ENCODE measurements around the gene GALNT7. TPM values are rescaled to one million over a fixed set of nuclear protein-coding genes. Genes with fewer than 3 reads are reported as not detected.

The GALNT7 gene
- total and polyA plus RNA-seq, 10 of the 15 experiments (the other 5 are each of a cell fraction or from before 2014, with no cell fraction given), result 14.2 to 33.2 (median 28.9) TPM

- CTCF ChIA-PET, result interaction anchor here (0.8 to 3.5 kb wide), 11 partner anchors 9 to 257 kb away, joined by 3 to 20 read pairs (median 4); no protein-coding TSS in a partner anchor
- intact Hi-C loops (cut with micrococcal nuclease; ENCODE audit: unreplicated experiment) (no loop called here), in situ Hi-C loops (cut with MboI) (no loop called here)
- Histone ChIP-seq H3K79me2 (ENCODE audit: control insufficient read depth, insufficient read depth, low read length) (no peaks in the 10 kb centered on the region), H3K4me2 (ENCODE audit: control insufficient read depth, insufficient read depth) (no peak overlapping the region), H3K9ac (ENCODE audit: control insufficient read depth, insufficient read depth, low read length) (no peak overlapping the region), H4K20me1 (ENCODE audit: control insufficient read depth, insufficient read depth) (no peaks in the 10 kb centered on the region), H3K36me3 (ENCODE audit: control insufficient read depth in 2 of 2, insufficient read depth in 2 of 2, low read length in 1 of 2) (peaks cover 0 to 6% of the 10 kb centered on the region in 2 experiments; a peak in 1 of 4 replicates), H3K4me3 (no peak overlapping the region), H3K27me3 (replicated peaks in 1 of 2; ENCODE audit: control insufficient read depth in 2 of 2, insufficient read depth in 2 of 2, low read length in 1 of 2) (no peaks in the 10 kb centered on the region), H3K9me3 (replicated peaks; ENCODE audit: control insufficient read depth, insufficient read depth, low read length) (no peaks in the 10 kb centered on the region), H3K4me1 (ENCODE audit: control insufficient read depth, insufficient read depth, low read length) (no peaks in the 10 kb centered on the region), H2AFZ (ENCODE audit: control insufficient read depth, low read depth, low read length) (no peak overlapping the region), H3K27ac (ENCODE audit: control insufficient read depth, insufficient read depth) (no peak overlapping the region)
- POLR2A ChIA-PET, result no interaction called here
- SMC1A ChIA-PET (ENCODE audit: uncharacterized antibody, unreplicated experiment), result interaction anchor here (1.0 to 2.3 kb wide), 8 partner anchors 10 to 257 kb away, joined by 3 to 10 read pairs (median 6); partner anchors contain the start of gene SCRG1
- no peak for TF ChIP-seq RB1 (IDR thresholded peaks at IDR 0.05; ENCODE audit: borderline replicate concordance)
- TF ChIP-seq EZH2 (IDR thresholded peaks at IDR 0.05; ENCODE audit: borderline replicate concordance, control insufficient read depth, low read depth, low read length), result no peak
- TF ChIP-seq WRNIP1 (IDR thresholded peaks at IDR 0.05; ENCODE audit: borderline replicate concordance, low read depth, low read length), result no peak
- TF ChIP-seq YY1 (IDR thresholded peaks at IDR 0.05; ENCODE audit: low read depth, low read length), result no peak
- no peak for TF ChIP-seq LARP7 (IDR thresholded peaks at IDR 0.05)
- TF ChIP-seq STAT3 (IDR thresholded peaks at IDR 0.05; ENCODE audit: low read depth, low read length), result no peak
- ATAC-seq, result no peak
- no TSS peak for BruUV-seq (replicated peaks)
- WGBS (ENCODE audit: insufficient coverage, insufficient replicate concordance, low lambda C conversion rate, missing lambda C conversion rate), result 75% methylated on average over 4 of the region's 4 CpGs
- DNase-seq (ENCODE audit: low read depth, low spot score), result no peak
- FAIRE-seq, result no peak
- RAD21 ChIA-PET (ENCODE audit: unreplicated experiment), result interaction anchor here (0.7 to 0.9 kb wide), 2 partner anchors 49 to 257 kb away, joined by 3 read pairs; no protein-coding TSS in a partner anchor
These were observed 101.9 kb downstream of the GALNT7 start for GRCh38 chr4:173270312-173271027.

- Histone ChIP-seq H3K79me2 (ENCODE audit: control insufficient read depth, insufficient read depth, low read length) (no peaks in the 10 kb centered on the region), H2AFZ (ENCODE audit: control insufficient read depth, low read depth, low read length) (no peak overlapping the region), H3K4me1 (ENCODE audit: control insufficient read depth, insufficient read depth, low read length) (no peaks in the 10 kb centered on the region), H3K4me2 (ENCODE audit: control insufficient read depth, insufficient read depth) (no peak overlapping the region), H3K9ac (ENCODE audit: control insufficient read depth, insufficient read depth, low read length) (no peak overlapping the region), H3K9me3 (replicated peaks; ENCODE audit: control insufficient read depth, insufficient read depth, low read length) (no peaks in the 10 kb centered on the region), H4K20me1 (ENCODE audit: control insufficient read depth, insufficient read depth) (no peaks in the 10 kb centered on the region), H3K36me3 (ENCODE audit: control insufficient read depth in 2 of 2, insufficient read depth in 2 of 2, low read length in 1 of 2) (peaks cover 0 to 6% of the 10 kb centered on the region in 2 experiments; a peak in 1 of 4 replicates), H3K27ac (ENCODE audit: control insufficient read depth, insufficient read depth) (no peak overlapping the region), H3K27me3 (replicated peaks in 1 of 2; ENCODE audit: control insufficient read depth in 2 of 2, insufficient read depth in 2 of 2, low read length in 1 of 2) (no peaks in the 10 kb centered on the region), H3K4me3 (no peak overlapping the region)
- FAIRE-seq (no peak), ATAC-seq (no peak), DNase-seq (ENCODE audit: low read depth, low spot score) (no peak)
- ChIA-PET SMC1A (ENCODE audit: uncharacterized antibody, unreplicated experiment) (interaction anchor here (1.4 kb wide), 1 partner anchor 12 kb away, joined by 3 read pairs; no protein-coding TSS in a partner anchor), RAD21 (ENCODE audit: unreplicated experiment) (interaction anchor here (0.7 kb wide), 1 partner anchor 63 kb away, joined by 3 read pairs; no protein-coding TSS in a partner anchor), CTCF (interaction anchor here (0.5 to 2.6 kb wide), 3 partner anchors 15 to 29 kb away, joined by 3 to 20 read pairs (median 7); no protein-coding TSS in a partner anchor), POLR2A (no interaction called here)
- WGBS (ENCODE audit: insufficient coverage, insufficient replicate concordance, low lambda C conversion rate, missing lambda C conversion rate), result 97% methylated on average over 5 of the region's 5 CpGs
- intact Hi-C loops (cut with micrococcal nuclease; ENCODE audit: unreplicated experiment), result no loop called here
- no TSS peak for BruUV-seq (replicated peaks)
- in situ Hi-C loops (cut with MboI), result no loop called here
- TF ChIP-seq MEF2A (IDR thresholded peaks at IDR 0.05; ENCODE audit: insufficient read depth, low read depth, low read length), result no peak
- TF ChIP-seq, protein P1, sequence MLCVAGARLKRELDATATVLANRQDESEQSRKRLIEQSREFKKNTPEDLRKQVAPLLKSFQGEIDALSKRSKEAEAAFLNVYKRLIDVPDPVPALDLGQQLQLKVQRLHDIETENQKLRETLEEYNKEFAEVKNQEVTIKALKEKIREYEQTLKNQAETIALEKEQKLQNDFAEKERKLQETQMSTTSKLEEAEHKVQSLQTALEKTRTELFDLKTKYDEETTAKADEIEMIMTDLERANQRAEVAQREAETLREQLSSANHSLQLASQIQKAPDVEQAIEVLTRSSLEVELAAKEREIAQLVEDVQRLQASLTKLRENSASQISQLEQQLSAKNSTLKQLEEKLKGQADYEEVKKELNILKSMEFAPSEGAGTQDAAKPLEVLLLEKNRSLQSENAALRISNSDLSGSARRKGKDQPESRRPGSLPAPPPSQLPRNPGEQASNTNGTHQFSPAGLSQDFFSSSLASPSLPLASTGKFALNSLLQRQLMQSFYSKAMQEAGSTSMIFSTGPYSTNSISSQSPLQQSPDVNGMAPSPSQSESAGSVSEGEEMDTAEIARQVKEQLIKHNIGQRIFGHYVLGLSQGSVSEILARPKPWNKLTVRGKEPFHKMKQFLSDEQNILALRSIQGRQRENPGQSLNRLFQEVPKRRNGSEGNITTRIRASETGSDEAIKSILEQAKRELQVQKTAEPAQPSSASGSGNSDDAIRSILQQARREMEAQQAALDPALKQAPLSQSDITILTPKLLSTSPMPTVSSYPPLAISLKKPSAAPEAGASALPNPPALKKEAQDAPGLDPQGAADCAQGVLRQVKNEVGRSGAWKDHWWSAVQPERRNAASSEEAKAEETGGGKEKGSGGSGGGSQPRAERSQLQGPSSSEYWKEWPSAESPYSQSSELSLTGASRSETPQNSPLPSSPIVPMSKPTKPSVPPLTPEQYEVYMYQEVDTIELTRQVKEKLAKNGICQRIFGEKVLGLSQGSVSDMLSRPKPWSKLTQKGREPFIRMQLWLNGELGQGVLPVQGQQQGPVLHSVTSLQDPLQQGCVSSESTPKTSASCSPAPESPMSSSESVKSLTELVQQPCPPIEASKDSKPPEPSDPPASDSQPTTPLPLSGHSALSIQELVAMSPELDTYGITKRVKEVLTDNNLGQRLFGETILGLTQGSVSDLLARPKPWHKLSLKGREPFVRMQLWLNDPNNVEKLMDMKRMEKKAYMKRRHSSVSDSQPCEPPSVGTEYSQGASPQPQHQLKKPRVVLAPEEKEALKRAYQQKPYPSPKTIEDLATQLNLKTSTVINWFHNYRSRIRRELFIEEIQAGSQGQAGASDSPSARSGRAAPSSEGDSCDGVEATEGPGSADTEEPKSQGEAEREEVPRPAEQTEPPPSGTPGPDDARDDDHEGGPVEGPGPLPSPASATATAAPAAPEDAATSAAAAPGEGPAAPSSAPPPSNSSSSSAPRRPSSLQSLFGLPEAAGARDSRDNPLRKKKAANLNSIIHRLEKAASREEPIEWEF (IDR thresholded peaks at IDR 0.05; ENCODE audit: insufficient replicate concordance, low read depth, low read length), result no peak
- TF ChIP-seq, protein P2, sequence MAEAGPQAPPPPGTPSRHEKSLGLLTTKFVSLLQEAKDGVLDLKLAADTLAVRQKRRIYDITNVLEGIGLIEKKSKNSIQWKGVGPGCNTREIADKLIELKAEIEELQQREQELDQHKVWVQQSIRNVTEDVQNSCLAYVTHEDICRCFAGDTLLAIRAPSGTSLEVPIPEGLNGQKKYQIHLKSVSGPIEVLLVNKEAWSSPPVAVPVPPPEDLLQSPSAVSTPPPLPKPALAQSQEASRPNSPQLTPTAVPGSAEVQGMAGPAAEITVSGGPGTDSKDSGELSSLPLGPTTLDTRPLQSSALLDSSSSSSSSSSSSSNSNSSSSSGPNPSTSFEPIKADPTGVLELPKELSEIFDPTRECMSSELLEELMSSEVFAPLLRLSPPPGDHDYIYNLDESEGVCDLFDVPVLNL (IDR thresholded peaks at IDR 0.05; ENCODE audit: low read depth, low read length), result no peak
- no peak for TF ChIP-seq ATF7 (IDR thresholded peaks at IDR 0.05; ENCODE audit: low read depth)
These were observed 103.7 kb downstream of the GALNT7 start for GRCh38 chr4:173272314-173272713.

All from GM12878 (cell line).